ENCODE results near the gene AFF1. TPM values are rescaled to one million over a fixed set of nuclear protein-coding genes. Genes with fewer than 3 reads are reported as not detected.
A peak's percentile ranks its signal among the peaks of the same experiment; 100 is the strongest.
"Not testable (repeated sequence)": the region's sequence is repeated elsewhere in the genome, so short reads cannot be mapped to it uniquely, and the experiment has no call there.

The AFF1 gene
- total and polyA plus RNA-seq, 2 donors (not counting 1 experiment from before 2014, with no cell fraction given): 15.5 to 21.1 TPM

- no peak for TF ChIP-seq CTCF (conservative IDR thresholded peaks at IDR 0.05 in 1 of 2, IDR thresholded peaks at IDR 0.05 in 1 of 2; ENCODE audit: low read depth in 1 of 2, low read length in 2 of 2)
- no peak for TF ChIP-seq EZH2 (IDR thresholded peaks at IDR 0.05; ENCODE audit: low read length, missing control alignments)
- Histone ChIP-seq H3K4me1 (ENCODE audit: control insufficient read depth, extremely low read depth, insufficient read depth, low read length) (no peaks in the 10 kb centered on the region), H3K27ac (ENCODE audit: insufficient read depth, low read length) (no peak overlapping the region), H3K9me3 (ENCODE audit: control insufficient read depth, insufficient read depth, low read depth, low read length) (no peaks in the 10 kb centered on the region), H3K4me3 (replicated peaks in 1 of 4; ENCODE audit: control extremely low read depth in 1 of 4, insufficient read depth in 1 of 4, low read depth in 3 of 4, low read length in 4 of 4) (no peak overlapping the region), H3K36me3 (ENCODE audit: control insufficient read depth, insufficient read depth, low read length) (no peaks in the 10 kb centered on the region), H2AFZ (ENCODE audit: low read length) (no peak overlapping the region), H3K27me3 (ENCODE audit: control insufficient read depth, insufficient read depth, low read length) (no peaks in the 10 kb centered on the region), H3K9ac (ENCODE audit: insufficient read depth, low read length) (no peak overlapping the region), H3K4me2 (ENCODE audit: extremely low read depth, insufficient read depth, low read length) (no peak overlapping the region), H3K79me2 (ENCODE audit: control insufficient read depth, insufficient read depth, low read length) (no peaks in the 10 kb centered on the region), H4K20me1 (ENCODE audit: control insufficient read depth, extremely low read depth, insufficient read depth, low read length) (no peaks in the 10 kb centered on the region)
- peak in 1 of 2 donors; percentile 51 for DNase-seq (ENCODE audit: low read depth in 2 of 2)
Measured at GRCh38 chr4:87144356-87144755, 209.5 kb downstream of the AFF1 start.

GRCh38 chr4:87145934-87146333 is 211.1 kb downstream of the AFF1 start:
- H3K27ac ChIP-seq (ENCODE audit: insufficient read depth, low read length); H3K4me3 ChIP-seq (replicated peaks in 1 of 4; ENCODE audit: control extremely low read depth in 1 of 4, insufficient read depth in 1 of 4, low read depth in 3 of 4, low read length in 4 of 4); H3K4me1 ChIP-seq (ENCODE audit: control insufficient read depth, extremely low read depth, insufficient read depth, low read length); H4K20me1 ChIP-seq (ENCODE audit: control insufficient read depth, extremely low read depth, insufficient read depth, low read length); DNase-seq (ENCODE audit: low read depth in 2 of 2); H3K27me3 ChIP-seq (ENCODE audit: control insufficient read depth, insufficient read depth, low read length); H3K4me2 ChIP-seq (ENCODE audit: extremely low read depth, insufficient read depth, low read length); H2AFZ ChIP-seq (ENCODE audit: low read length); H3K36me3 ChIP-seq (ENCODE audit: control insufficient read depth, insufficient read depth, low read length); H3K9ac ChIP-seq (ENCODE audit: insufficient read depth, low read length); H3K79me2 ChIP-seq (ENCODE audit: control insufficient read depth, insufficient read depth, low read length); H3K9me3 ChIP-seq (ENCODE audit: control insufficient read depth, insufficient read depth, low read depth, low read length): not testable (repeated sequence)

- no peaks in the 10 kb centered on the region for H3K27me3 ChIP-seq (ENCODE audit: control insufficient read depth, insufficient read depth, low read length)
- no peak overlapping the region for H3K9ac ChIP-seq (ENCODE audit: insufficient read depth, low read length)
- no peak overlapping the region for H2AFZ ChIP-seq (ENCODE audit: low read length)
- H3K79me2 ChIP-seq (ENCODE audit: control insufficient read depth, insufficient read depth, low read length): no peaks in the 10 kb centered on the region
- no peaks in the 10 kb centered on the region for H3K9me3 ChIP-seq (ENCODE audit: control insufficient read depth, insufficient read depth, low read depth, low read length)
- H3K4me3 ChIP-seq (replicated peaks in 1 of 4; ENCODE audit: control extremely low read depth in 1 of 4, insufficient read depth in 1 of 4, low read depth in 3 of 4, low read length in 4 of 4): no peak overlapping the region
- H3K36me3 ChIP-seq (ENCODE audit: control insufficient read depth, insufficient read depth, low read length): no peaks in the 10 kb centered on the region
- TF ChIP-seq EZH2 (IDR thresholded peaks at IDR 0.05; ENCODE audit: low read length, missing control alignments) (no peak), CTCF (conservative IDR thresholded peaks at IDR 0.05 in 1 of 2, IDR thresholded peaks at IDR 0.05 in 1 of 2; ENCODE audit: low read depth in 1 of 2, low read length in 2 of 2) (no peak)
- no peaks in the 10 kb centered on the region for H3K4me1 ChIP-seq (ENCODE audit: control insufficient read depth, extremely low read depth, insufficient read depth, low read length)
- no peak overlapping the region for H3K4me2 ChIP-seq (ENCODE audit: extremely low read depth, insufficient read depth, low read length)
- H4K20me1 ChIP-seq (ENCODE audit: control insufficient read depth, extremely low read depth, insufficient read depth, low read length): no peaks in the 10 kb centered on the region
- H3K27ac ChIP-seq (ENCODE audit: insufficient read depth, low read length): no peak overlapping the region
- DNase-seq (ENCODE audit: low read depth in 2 of 2): no peak
Measured at GRCh38 chr4:87147116-87147515, 212.3 kb downstream of the AFF1 start.
